ENCODE data around the gene CATSPER3. TPM values are rescaled to one million over a fixed set of nuclear protein-coding genes. Genes with fewer than 3 reads are reported as not detected.

CATSPER3 gene
- total and polyA plus RNA-seq, 2 of the 8 experiments (the other 6 are each of a cell fraction or from before 2014, with no cell fraction given), result 0.62 TPM; not detected in 1

GRCh38 chr5:135034963-135035677 is 67.4 kb downstream of the CATSPER3 start (continued):
- TF ChIP-seq RFX5 (IDR thresholded peaks at IDR 0.05; ENCODE audit: borderline replicate concordance, low read depth, low read length) (no peak), TAF7 (optimal IDR thresholded peaks at IDR 0.05; ENCODE audit: borderline replicate concordance, low read depth, low read length) (no peak), ATF3 (IDR thresholded peaks at IDR 0.05; ENCODE audit: insufficient read depth, low read depth, low read length) (no peak), CREB1 (IDR thresholded peaks at IDR 0.05) (no peak), CBX5 (IDR thresholded peaks at IDR 0.05; ENCODE audit: low read depth, low read length) (no peak), NANOG (IDR thresholded peaks at IDR 0.05; ENCODE audit: insufficient read depth, low read depth, low read length, poor library complexity, severe bottlenecking) (no peak), ASH2L (IDR thresholded peaks at IDR 0.05; ENCODE audit: low read length) (no peak), SAP30 (IDR thresholded peaks at IDR 0.05; ENCODE audit: insufficient read depth, insufficient replicate concordance, low read length) (no peak)
- TF ChIP-seq, protein P1, sequence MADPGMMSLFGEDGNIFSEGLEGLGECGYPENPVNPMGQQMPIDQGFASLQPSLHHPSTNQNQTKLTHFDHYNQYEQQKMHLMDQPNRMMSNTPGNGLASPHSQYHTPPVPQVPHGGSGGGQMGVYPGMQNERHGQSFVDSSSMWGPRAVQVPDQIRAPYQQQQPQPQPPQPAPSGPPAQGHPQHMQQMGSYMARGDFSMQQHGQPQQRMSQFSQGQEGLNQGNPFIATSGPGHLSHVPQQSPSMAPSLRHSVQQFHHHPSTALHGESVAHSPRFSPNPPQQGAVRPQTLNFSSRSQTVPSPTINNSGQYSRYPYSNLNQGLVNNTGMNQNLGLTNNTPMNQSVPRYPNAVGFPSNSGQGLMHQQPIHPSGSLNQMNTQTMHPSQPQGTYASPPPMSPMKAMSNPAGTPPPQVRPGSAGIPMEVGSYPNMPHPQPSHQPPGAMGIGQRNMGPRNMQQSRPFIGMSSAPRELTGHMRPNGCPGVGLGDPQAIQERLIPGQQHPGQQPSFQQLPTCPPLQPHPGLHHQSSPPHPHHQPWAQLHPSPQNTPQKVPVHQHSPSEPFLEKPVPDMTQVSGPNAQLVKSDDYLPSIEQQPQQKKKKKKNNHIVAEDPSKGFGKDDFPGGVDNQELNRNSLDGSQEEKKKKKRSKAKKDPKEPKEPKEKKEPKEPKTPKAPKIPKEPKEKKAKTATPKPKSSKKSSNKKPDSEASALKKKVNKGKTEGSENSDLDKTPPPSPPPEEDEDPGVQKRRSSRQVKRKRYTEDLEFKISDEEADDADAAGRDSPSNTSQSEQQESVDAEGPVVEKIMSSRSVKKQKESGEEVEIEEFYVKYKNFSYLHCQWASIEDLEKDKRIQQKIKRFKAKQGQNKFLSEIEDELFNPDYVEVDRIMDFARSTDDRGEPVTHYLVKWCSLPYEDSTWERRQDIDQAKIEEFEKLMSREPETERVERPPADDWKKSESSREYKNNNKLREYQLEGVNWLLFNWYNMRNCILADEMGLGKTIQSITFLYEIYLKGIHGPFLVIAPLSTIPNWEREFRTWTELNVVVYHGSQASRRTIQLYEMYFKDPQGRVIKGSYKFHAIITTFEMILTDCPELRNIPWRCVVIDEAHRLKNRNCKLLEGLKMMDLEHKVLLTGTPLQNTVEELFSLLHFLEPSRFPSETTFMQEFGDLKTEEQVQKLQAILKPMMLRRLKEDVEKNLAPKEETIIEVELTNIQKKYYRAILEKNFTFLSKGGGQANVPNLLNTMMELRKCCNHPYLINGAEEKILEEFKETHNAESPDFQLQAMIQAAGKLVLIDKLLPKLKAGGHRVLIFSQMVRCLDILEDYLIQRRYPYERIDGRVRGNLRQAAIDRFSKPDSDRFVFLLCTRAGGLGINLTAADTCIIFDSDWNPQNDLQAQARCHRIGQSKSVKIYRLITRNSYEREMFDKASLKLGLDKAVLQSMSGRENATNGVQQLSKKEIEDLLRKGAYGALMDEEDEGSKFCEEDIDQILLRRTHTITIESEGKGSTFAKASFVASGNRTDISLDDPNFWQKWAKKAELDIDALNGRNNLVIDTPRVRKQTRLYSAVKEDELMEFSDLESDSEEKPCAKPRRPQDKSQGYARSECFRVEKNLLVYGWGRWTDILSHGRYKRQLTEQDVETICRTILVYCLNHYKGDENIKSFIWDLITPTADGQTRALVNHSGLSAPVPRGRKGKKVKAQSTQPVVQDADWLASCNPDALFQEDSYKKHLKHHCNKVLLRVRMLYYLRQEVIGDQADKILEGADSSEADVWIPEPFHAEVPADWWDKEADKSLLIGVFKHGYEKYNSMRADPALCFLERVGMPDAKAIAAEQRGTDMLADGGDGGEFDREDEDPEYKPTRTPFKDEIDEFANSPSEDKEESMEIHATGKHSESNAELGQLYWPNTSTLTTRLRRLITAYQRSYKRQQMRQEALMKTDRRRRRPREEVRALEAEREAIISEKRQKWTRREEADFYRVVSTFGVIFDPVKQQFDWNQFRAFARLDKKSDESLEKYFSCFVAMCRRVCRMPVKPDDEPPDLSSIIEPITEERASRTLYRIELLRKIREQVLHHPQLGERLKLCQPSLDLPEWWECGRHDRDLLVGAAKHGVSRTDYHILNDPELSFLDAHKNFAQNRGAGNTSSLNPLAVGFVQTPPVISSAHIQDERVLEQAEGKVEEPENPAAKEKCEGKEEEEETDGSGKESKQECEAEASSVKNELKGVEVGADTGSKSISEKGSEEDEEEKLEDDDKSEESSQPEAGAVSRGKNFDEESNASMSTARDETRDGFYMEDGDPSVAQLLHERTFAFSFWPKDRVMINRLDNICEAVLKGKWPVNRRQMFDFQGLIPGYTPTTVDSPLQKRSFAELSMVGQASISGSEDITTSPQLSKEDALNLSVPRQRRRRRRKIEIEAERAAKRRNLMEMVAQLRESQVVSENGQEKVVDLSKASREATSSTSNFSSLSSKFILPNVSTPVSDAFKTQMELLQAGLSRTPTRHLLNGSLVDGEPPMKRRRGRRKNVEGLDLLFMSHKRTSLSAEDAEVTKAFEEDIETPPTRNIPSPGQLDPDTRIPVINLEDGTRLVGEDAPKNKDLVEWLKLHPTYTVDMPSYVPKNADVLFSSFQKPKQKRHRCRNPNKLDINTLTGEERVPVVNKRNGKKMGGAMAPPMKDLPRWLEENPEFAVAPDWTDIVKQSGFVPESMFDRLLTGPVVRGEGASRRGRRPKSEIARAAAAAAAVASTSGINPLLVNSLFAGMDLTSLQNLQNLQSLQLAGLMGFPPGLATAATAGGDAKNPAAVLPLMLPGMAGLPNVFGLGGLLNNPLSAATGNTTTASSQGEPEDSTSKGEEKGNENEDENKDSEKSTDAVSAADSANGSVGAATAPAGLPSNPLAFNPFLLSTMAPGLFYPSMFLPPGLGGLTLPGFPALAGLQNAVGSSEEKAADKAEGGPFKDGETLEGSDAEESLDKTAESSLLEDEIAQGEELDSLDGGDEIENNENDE (IDR thresholded peaks at IDR 0.05; ENCODE audit: insufficient replicate concordance, low read length), result no peak
